Astrocyte (in vitro differentiated cells and primary cell): ENCODE measurements around the gene ISY1. TPM values are rescaled to one million over a fixed set of nuclear protein-coding genes. Genes with fewer than 3 reads are reported as not detected.
"Not testable (repeated sequence)": the region's sequence is repeated elsewhere in the genome, so short reads cannot be mapped to it uniquely, and the experiment has no call there.

Source experiments
- DNase-seq: peaks from one replicate; pipeline ENCODE4 v3.0.0-alpha.2; 2010; ENCODE audit warnings: low read depth
- FAIRE-seq: peaks from 2 replicates; lab custom pipeline; 2011; peaks lifted over from hg19 to GRCh38; lab: Jason Lieb, UNC
- H2AFZ ChIP-seq: 2 replicates; pipeline ENCODE4 v1.6.0; 2012; ENCODE audit warnings: low read depth, low read length, inconsistent platforms
- H3K27ac ChIP-seq: 2 replicates; pipeline ENCODE4 v1.5.1; 2011; ENCODE audit warnings: low read depth, low read length, inconsistent platforms
- H3K27me3 ChIP-seq: 2 replicates; pipeline ENCODE4 v1.6.0; 2011; ENCODE audit warnings: low read length, inconsistent platforms; ENCODE audit not compliant: insufficient read depth
- H3K36me3 ChIP-seq: 2 replicates; pipeline ENCODE4 v1.5.1; 2011; ENCODE audit warnings: low read length, inconsistent platforms; ENCODE audit not compliant: insufficient read depth
- H3K4me1 ChIP-seq: 2 replicates; pipeline ENCODE4 v1.5.1; 2011; ENCODE audit warnings: low read length, inconsistent platforms; ENCODE audit not compliant: insufficient read depth
- H3K4me2 ChIP-seq: 2 replicates; pipeline ENCODE4 v1.6.0; 2012; ENCODE audit warnings: low read length, inconsistent platforms
- H3K4me3 ChIP-seq: 2 replicates; pipeline ENCODE4 v1.5.1; 2011; ENCODE audit warnings: low read depth, mild to moderate bottlenecking, low read length, inconsistent platforms; ENCODE audit not compliant: insufficient read depth
- H3K79me2 ChIP-seq: 2 replicates; pipeline ENCODE4 v1.6.0; 2012; ENCODE audit warnings: mild to moderate bottlenecking, low read length, inconsistent platforms; ENCODE audit not compliant: insufficient read depth
- H3K9ac ChIP-seq: 2 replicates; pipeline ENCODE4 v1.6.0; 2012; ENCODE audit warnings: mild to moderate bottlenecking, low read length, inconsistent platforms
- H3K9me3 ChIP-seq: 2 replicates; pipeline ENCODE4 v1.5.1; 2012; ENCODE audit warnings: low read depth, mild to moderate bottlenecking, low read length, inconsistent platforms; ENCODE audit not compliant: insufficient read depth
- H4K20me1 ChIP-seq: 2 replicates; pipeline ENCODE4 v1.6.0; 2012; ENCODE audit warnings: low read length, inconsistent platforms; ENCODE audit not compliant: insufficient read depth
- H3K27ac Mint-ChIP-seq: one replicate; pipeline ENCODE4 v1.8.0; 2021; ENCODE audit warnings: mild to moderate bottlenecking, mixed read lengths; ENCODE audit not compliant: unreplicated experiment
- H3K27me3 Mint-ChIP-seq: one replicate; pipeline ENCODE4 v1.8.0; 2021; ENCODE audit warnings: low read depth, mixed read lengths; ENCODE audit not compliant: unreplicated experiment
- H3K36me3 Mint-ChIP-seq: one replicate; pipeline ENCODE4 v1.8.0; 2021; ENCODE audit warnings: low read depth, mixed read lengths; ENCODE audit not compliant: unreplicated experiment
- H3K4me1 Mint-ChIP-seq: one replicate; pipeline ENCODE4 v1.8.0; 2021; ENCODE audit warnings: low read depth, mixed read lengths; ENCODE audit not compliant: unreplicated experiment
- H3K4me3 Mint-ChIP-seq: one replicate; pipeline ENCODE4 v1.8.0; 2021; ENCODE audit warnings: mild to moderate bottlenecking, moderate library complexity, mixed read lengths; ENCODE audit not compliant: unreplicated experiment
- H3K9me3 Mint-ChIP-seq: one replicate; pipeline ENCODE4 v1.8.0; 2021; ENCODE audit warnings: mild to moderate bottlenecking, mixed read lengths; ENCODE audit not compliant: unreplicated experiment
- CTCF ChIP-seq: IDR thresholded peaks from 2 replicates; pipeline ENCODE4 v1.5.1; 2011; ENCODE audit warnings: low read depth, mild to moderate bottlenecking, inconsistent platforms, low read length, moderate library complexity; ENCODE audit not compliant: insufficient read depth
- EZH2 ChIP-seq: IDR thresholded peaks from 2 replicates; pipeline ENCODE4 v1.6.1; 2012; ENCODE audit warnings: mild to moderate bottlenecking, low read length, inconsistent platforms; ENCODE audit not compliant: insufficient read depth
- total RNA-seq: library from RNA; stranded (reverse); gene quantifications from 2 replicates; pipeline ENCODE4 v1.2.1, GENCODE V29; 2021

The ISY1 gene
- total RNA-seq, 1 donor from 2014 or later = 26.6 TPM

- peaks cover 3% of the 10 kb centered on the region for H3K4me1 Mint-ChIP-seq
- Histone ChIP-seq H3K4me2 (no peak overlapping the region), H3K9me3 (no peaks in the 10 kb centered on the region), H2AFZ (no peak overlapping the region), H3K27me3 (no peaks in the 10 kb centered on the region), H3K27ac (no peak overlapping the region), H3K4me1 (peaks cover 2% of the 10 kb centered on the region), H3K9ac (no peak overlapping the region), H4K20me1 (no peaks in the 10 kb centered on the region), H3K79me2 (peaks cover 21% of the 10 kb centered on the region), H3K36me3 (no peaks in the 10 kb centered on the region), H3K4me3 (no peak overlapping the region)
- no peaks in the 10 kb centered on the region for H3K36me3 Mint-ChIP-seq
- H3K9me3 Mint-ChIP-seq = no peaks in the 10 kb centered on the region
- no peak overlapping the region for H3K4me3 Mint-ChIP-seq
- FAIRE-seq = no peak
- no peak for DNase-seq
- no peak for TF ChIP-seq CTCF
- no peak for TF ChIP-seq EZH2
- H3K27ac Mint-ChIP-seq = no peak overlapping the region
- H3K27me3 Mint-ChIP-seq = no peaks in the 10 kb centered on the region
Observed at GRCh38 chr3:129187857-129188256, 27.0 kb upstream of the ISY1 start.

GRCh38 chr3:129185783-129186182 lies 24.9 kb upstream of the ISY1 start:
- no peak overlapping the region for H3K4me3 Mint-ChIP-seq
- H3K9me3 ChIP-seq = no peaks in the 10 kb centered on the region

GRCh38 chr3:129184784-129185542 lies 24.1 kb upstream of the ISY1 start:
- Histone ChIP-seq H3K4me3 (peak overlapping the region; percentile 96), H3K79me2 (peaks cover 50% of the 10 kb centered on the region), H3K9ac (peak overlapping the region; percentile 98), H3K4me2 (peak overlapping the region; percentile 88), H4K20me1 (peaks cover 29% of the 10 kb centered on the region), H3K4me1 (peaks cover 14% of the 10 kb centered on the region)
- peak overlapping the region; percentile 90 for H3K27ac Mint-ChIP-seq
- not testable (repeated sequence) for H3K36me3 Mint-ChIP-seq, H3K27me3 ChIP-seq, DNase-seq, FAIRE-seq, H3K36me3 ChIP-seq, H3K27me3 Mint-ChIP-seq, H3K9me3 ChIP-seq, H2AFZ ChIP-seq, H3K27ac ChIP-seq, H3K9me3 Mint-ChIP-seq
- peak overlapping the region; percentile 96 for H3K4me3 Mint-ChIP-seq
- peaks cover 13% of the 10 kb centered on the region for H3K4me1 Mint-ChIP-seq

More at GRCh38 chr3:129185783-129186182, 24.9 kb upstream of the ISY1 start:
- Mint-ChIP-seq H3K27me3 (no peaks in the 10 kb centered on the region), H3K4me1 (peaks cover 7% of the 10 kb centered on the region), H3K36me3 (no peaks in the 10 kb centered on the region), H3K27ac (no peak overlapping the region), H3K9me3 (no peaks in the 10 kb centered on the region)
- Histone ChIP-seq H3K27me3 (no peaks in the 10 kb centered on the region), H3K79me2 (peaks cover 42% of the 10 kb centered on the region), H3K4me2 (no peak overlapping the region), H3K4me3 (no peak overlapping the region), H2AFZ (no peak overlapping the region), H3K4me1 (peaks cover 9% of the 10 kb centered on the region), H3K36me3 (no peaks in the 10 kb centered on the region), H4K20me1 (peaks cover 21% of the 10 kb centered on the region), H3K27ac (no peak overlapping the region), H3K9ac (no peak overlapping the region)
- FAIRE-seq = no peak
- DNase-seq = no peak
- TF ChIP-seq EZH2 (no peak), CTCF (no peak)
